ACC112 (cell line): ENCODE measurements around the gene HNRNPH2.

Experiments
- H2AFZ ChIP-seq: fragments of 200-600 bp; sonication (generic); one replicate; pipeline ENCODE4 v1.6.0; 2017; ENCODE audit warnings: antibody characterized with exemption, low read length; ENCODE audit not compliant: unreplicated experiment
- H3K27ac ChIP-seq: fragments of 200-600 bp; sonication (generic); 2 replicates; pipeline ENCODE4 v1.5.1; 2014; ENCODE audit warnings: low read depth, mild to moderate bottlenecking, antibody characterized with exemption, low read length, moderate library complexity
- H3K27me3 ChIP-seq: fragments of 200-600 bp; sonication (generic); 2 replicates; pipeline ENCODE4 v1.6.1; 2014; ENCODE audit warnings: mild to moderate bottlenecking, antibody characterized with exemption, low read length, moderate library complexity, mixed read lengths; ENCODE audit not compliant: insufficient read depth
- H3K36me3 ChIP-seq: fragments of 200-600 bp; sonication (generic); 2 replicates; pipeline ENCODE4 v1.6.1; 2016; ENCODE audit warnings: mild to moderate bottlenecking, antibody characterized with exemption, low read length, moderate library complexity, mixed read lengths; ENCODE audit not compliant: insufficient read depth
- H3K4me1 ChIP-seq: fragments of 200-600 bp; sonication (generic); one replicate; pipeline ENCODE4 v1.6.1; 2016; ENCODE audit warnings: low read length, mixed read lengths; ENCODE audit not compliant: insufficient read depth, unreplicated experiment, control insufficient read depth
- H3K4me3 ChIP-seq: fragments of 200-600 bp; sonication (generic); 2 replicates; pipeline ENCODE4 v1.5.1; 2014; ENCODE audit warnings: mild to moderate bottlenecking, low read depth, low read length
- H3K79me2 ChIP-seq: fragments of 200-600 bp; sonication (generic); one replicate; pipeline ENCODE4 v1.6.0; 2016; ENCODE audit warnings: low read length; ENCODE audit not compliant: control insufficient read depth, unreplicated experiment, insufficient read depth

Gene HNRNPH2

DNA sequence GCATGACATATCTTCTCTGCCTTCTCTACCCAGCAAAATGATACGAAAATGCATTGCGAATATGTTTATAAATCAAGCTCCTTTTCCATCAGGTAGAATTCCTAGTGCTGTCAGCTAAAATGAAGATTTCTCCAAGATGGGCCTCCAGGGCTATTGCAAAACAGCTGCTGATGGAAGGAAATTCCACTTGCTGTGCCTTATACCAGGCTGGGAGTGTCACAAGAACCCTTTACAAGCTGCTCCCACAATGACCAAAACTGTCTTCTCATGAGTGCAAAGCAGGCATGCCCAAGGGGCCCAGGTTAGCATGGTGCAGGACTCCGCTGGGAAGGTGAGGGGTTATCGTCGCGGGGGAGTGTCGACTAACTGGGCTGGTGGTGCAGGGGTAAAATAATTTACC is 8.7 kb downstream of the HNRNPH2 start:
- Histone ChIP-seq H3K27me3 (no peaks in the 10 kb centered on the region), H3K79me2 (peaks cover 11% of the 10 kb centered on the region), H3K36me3 (no peaks in the 10 kb centered on the region), H3K27ac (no peak overlapping the region), H3K4me3 (no peak overlapping the region), H2AFZ (no peak overlapping the region), H3K4me1 (peaks cover 8% of the 10 kb centered on the region)

DNA sequence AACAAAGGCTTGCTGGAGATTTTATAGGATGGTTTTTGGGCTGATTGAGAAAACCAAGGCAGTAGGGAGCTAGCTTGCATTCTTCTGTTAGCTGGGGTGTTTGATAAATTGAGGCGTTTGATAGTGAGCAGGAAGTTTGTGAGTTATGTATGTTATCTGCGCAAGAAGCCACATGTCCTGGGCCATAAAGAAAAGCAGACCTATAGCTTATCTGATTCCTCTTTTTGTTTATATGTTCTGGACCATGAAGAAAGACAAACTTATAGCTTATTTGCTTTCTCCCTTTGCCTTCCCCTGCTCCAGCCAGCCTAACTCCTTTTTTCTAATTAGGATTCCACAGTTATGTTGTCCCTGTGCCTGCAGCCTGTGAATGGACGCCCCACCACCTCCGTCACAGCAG is 9.2 kb downstream of the HNRNPH2 start:
- no peak overlapping the region for H3K4me3 ChIP-seq
- no peaks in the 10 kb centered on the region for H3K27me3 ChIP-seq
- no peak overlapping the region for H3K27ac ChIP-seq
- peak overlapping the region; percentile 91 for H2AFZ ChIP-seq
- no peaks in the 10 kb centered on the region for H3K36me3 ChIP-seq
- H3K79me2 ChIP-seq: peaks cover 6% of the 10 kb centered on the region
- peaks cover 8% of the 10 kb centered on the region for H3K4me1 ChIP-seq

- Histone ChIP-seq H3K4me3 (peak overlapping the region; percentile 77), H3K36me3 (no peaks in the 10 kb centered on the region), H3K27me3 (no peaks in the 10 kb centered on the region), H3K79me2 (no peaks in the 10 kb centered on the region), H2AFZ (peak overlapping the region; percentile 91), H3K27ac (peak overlapping the region; percentile 45), H3K4me1 (peaks cover 8% of the 10 kb centered on the region)
Measured at GRCh38 chrX:101417981-101418841, 10.2 kb downstream of the HNRNPH2 start.

DNA sequence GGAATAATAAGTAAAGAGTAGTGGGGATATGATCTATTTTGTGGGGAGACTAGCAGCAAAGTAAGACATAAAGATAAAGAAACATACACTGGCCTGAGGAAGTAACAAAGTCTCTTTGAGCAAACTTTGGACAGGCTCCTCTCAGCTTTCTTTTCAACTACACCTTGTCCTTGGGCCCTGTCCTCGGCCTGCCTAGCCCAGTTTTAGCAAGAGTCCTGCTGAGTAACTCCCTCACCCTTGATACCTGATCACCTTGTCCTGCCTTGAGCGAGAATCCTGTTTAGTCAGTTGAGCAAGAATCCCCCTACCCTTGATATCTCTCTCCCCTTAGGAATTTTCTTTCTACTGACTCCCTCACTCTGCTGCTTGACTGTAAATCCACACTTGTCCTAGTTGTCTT is 11.5 kb downstream of the HNRNPH2 start:
- H3K4me3 ChIP-seq: no peak overlapping the region
- H3K27ac ChIP-seq: no peak overlapping the region
- H3K79me2 ChIP-seq: no peaks in the 10 kb centered on the region
- peaks cover 4% of the 10 kb centered on the region for H3K4me1 ChIP-seq
- no peaks in the 10 kb centered on the region for H3K36me3 ChIP-seq
- H2AFZ ChIP-seq: no peak overlapping the region
- H3K27me3 ChIP-seq: no peaks in the 10 kb centered on the region

GRCh38 chrX:101427954-101428353 is 19.9 kb downstream of the HNRNPH2 start:
- no peaks in the 10 kb centered on the region for H3K79me2 ChIP-seq
- no peaks in the 10 kb centered on the region for H3K27me3 ChIP-seq
- no peak overlapping the region for H3K27ac ChIP-seq
- peaks cover 7% of the 10 kb centered on the region for H3K4me1 ChIP-seq
- no peak overlapping the region for H2AFZ ChIP-seq
- H3K36me3 ChIP-seq: no peaks in the 10 kb centered on the region
- no peak overlapping the region for H3K4me3 ChIP-seq

- H3K36me3 ChIP-seq: no peaks in the 10 kb centered on the region
- H3K4me1 ChIP-seq: peaks cover 7% of the 10 kb centered on the region
- no peaks in the 10 kb centered on the region for H3K27me3 ChIP-seq
- H3K79me2 ChIP-seq: no peaks in the 10 kb centered on the region
- H2AFZ ChIP-seq: no peak overlapping the region
- peak overlapping the region; percentile 47; the same call in 1 of the 2 replicates for H3K4me3 ChIP-seq
- H3K27ac ChIP-seq: peak overlapping the region; percentile 77
Measured at GRCh38 chrX:101429934-101430333, 21.9 kb downstream of the HNRNPH2 start.

DNA sequence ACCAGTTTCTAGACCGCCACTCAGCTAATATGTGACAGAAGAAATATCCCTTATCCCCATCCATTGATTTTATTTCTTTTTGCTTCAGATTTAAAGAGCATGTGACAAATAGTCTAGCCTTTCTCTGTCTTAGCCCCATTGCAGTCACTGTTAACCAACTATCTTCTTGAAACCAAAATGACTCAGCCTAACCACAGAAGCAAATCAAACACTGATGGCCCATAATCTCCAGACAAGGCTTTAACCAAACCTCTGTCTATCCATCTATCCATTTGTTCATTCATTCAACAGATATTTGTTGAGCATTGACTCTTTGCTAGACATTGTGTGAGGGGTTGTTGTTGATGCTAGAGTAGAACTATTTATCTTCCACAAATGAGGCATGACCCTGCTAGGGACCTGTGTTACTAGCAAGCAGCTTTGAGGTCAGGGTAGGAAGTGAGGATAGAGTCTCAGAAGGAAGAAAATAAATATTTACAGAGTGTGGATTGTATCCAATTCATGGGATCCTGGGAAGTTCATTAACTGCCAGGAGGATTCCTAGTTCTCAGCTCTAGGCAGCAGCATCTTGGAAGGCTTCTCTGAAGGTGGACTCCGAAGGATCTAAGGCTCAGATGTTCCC is 22.5 kb downstream of the HNRNPH2 start:
- H3K27me3 ChIP-seq: no peaks in the 10 kb centered on the region
- H3K4me3 ChIP-seq: peak overlapping the region; percentile 47; the same call in 1 of the 2 replicates
- H3K4me1 ChIP-seq: peaks cover 7% of the 10 kb centered on the region
- no peak overlapping the region for H2AFZ ChIP-seq
- H3K27ac ChIP-seq: peak overlapping the region; percentile 77
- no peaks in the 10 kb centered on the region for H3K36me3 ChIP-seq
- no peaks in the 10 kb centered on the region for H3K79me2 ChIP-seq

GRCh38 chrX:101442085-101442484 is 34.1 kb downstream of the HNRNPH2 start:
- H3K4me1 ChIP-seq: no peaks in the 10 kb centered on the region
- H3K4me3 ChIP-seq: no peak overlapping the region
- H3K36me3 ChIP-seq: no peaks in the 10 kb centered on the region
- H3K79me2 ChIP-seq: no peaks in the 10 kb centered on the region
- H3K27me3 ChIP-seq: no peaks in the 10 kb centered on the region
- no peak overlapping the region for H3K27ac ChIP-seq
- no peak overlapping the region for H2AFZ ChIP-seq

GRCh38 chrX:101449279-101449678 is 41.3 kb downstream of the HNRNPH2 start:
- Histone ChIP-seq H2AFZ (no peak overlapping the region), H3K79me2 (no peaks in the 10 kb centered on the region), H3K36me3 (no peaks in the 10 kb centered on the region), H3K4me1 (peaks cover 5% of the 10 kb centered on the region), H3K27me3 (no peaks in the 10 kb centered on the region), H3K27ac (no peak overlapping the region), H3K4me3 (no peak overlapping the region)

- H3K36me3 ChIP-seq: no peaks in the 10 kb centered on the region
- H3K4me1 ChIP-seq: peaks cover 5% of the 10 kb centered on the region
- H3K79me2 ChIP-seq: no peaks in the 10 kb centered on the region
- H3K27me3 ChIP-seq: no peaks in the 10 kb centered on the region
- H3K27ac ChIP-seq: no peak overlapping the region
- H3K4me3 ChIP-seq: no peak overlapping the region
- no peak overlapping the region for H2AFZ ChIP-seq
Measured at GRCh38 chrX:101450085-101450484, 42.1 kb downstream of the HNRNPH2 start.

DNA sequence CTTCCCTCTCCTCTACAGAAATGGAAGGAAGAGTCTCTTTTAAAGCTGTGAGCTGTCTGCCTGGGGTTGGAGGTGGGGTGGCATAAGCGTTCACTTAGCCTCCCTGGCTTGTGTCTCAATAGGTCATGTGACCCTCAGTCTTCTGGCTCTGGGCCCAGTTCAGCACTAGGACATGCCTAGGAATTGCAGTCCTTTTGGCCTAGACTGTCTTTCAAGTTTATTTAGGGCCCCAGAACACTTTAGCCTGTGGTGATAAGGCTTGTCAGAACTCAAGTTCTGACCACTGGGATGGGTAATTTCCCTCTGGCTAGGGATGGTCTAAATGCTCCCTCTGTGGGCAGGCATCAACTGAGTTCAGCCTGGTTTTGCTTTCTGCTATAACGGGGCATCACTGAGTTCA is 42.9 kb downstream of the HNRNPH2 start:
- Histone ChIP-seq H3K4me1 (peaks cover 5% of the 10 kb centered on the region), H3K27me3 (no peaks in the 10 kb centered on the region), H3K79me2 (no peaks in the 10 kb centered on the region), H3K4me3 (no peak overlapping the region), H3K36me3 (no peaks in the 10 kb centered on the region), H2AFZ (no peak overlapping the region), H3K27ac (no peak overlapping the region)
